Natural killer cell treated with Interleukin-12 subunit alpha and Interleukin-12 subunit beta and Interleukin-15 and Interleukin-18, amount 100 ng/mL, for 72 hours (primary cell): Measurements from ENCODE around the gene INAVA. TPM values are rescaled to one million over a fixed set of nuclear protein-coding genes. Genes with fewer than 3 reads are reported as not detected.

ENCODE experiments used
- ATAC-seq, 2 donors: fragments of 150-1000 bp; cut with Tn5 transposase in 1 of 2; sonication (Bioruptor Pico), chemical (Tn5 transposase) in 1 of 2; 2 replicates each; pipeline ENCODE4 v1.10.0; 2021
- DNase-seq: peaks from one replicate; pipeline ENCODE4 v3.0.0; 2022; ENCODE audit warnings: low spot score
- H3K27ac Mint-ChIP-seq, 2 donors: 1 replicate in 1 of 2; 2 replicates in 1 of 2; pipeline ENCODE4 v1.8.0; 2022; ENCODE audit warnings: mixed read lengths in 2 of 2, mild to moderate bottlenecking in 1 of 2, moderate library complexity in 1 of 2
- H3K27me3 Mint-ChIP-seq, 2 donors: 1 replicate in 1 of 2; 2 replicates in 1 of 2; pipeline ENCODE4 v1.8.0; 2022; ENCODE audit warnings: mixed read lengths in 2 of 2
- H3K36me3 Mint-ChIP-seq: one replicate; pipeline ENCODE4 v1.8.0; 2022; ENCODE audit warnings: mixed read lengths
- H3K4me1 Mint-ChIP-seq, 2 donors: 1 replicate in 1 of 2; 2 replicates in 1 of 2; pipeline ENCODE4 v1.8.0; 2022; ENCODE audit warnings: low read depth in 2 of 2, mixed read lengths in 2 of 2, mild to moderate bottlenecking in 1 of 2
- H3K4me3 Mint-ChIP-seq: one replicate; pipeline ENCODE4 v1.8.0; 2022; ENCODE audit warnings: mixed read lengths
- H3K9me3 Mint-ChIP-seq: 2 replicates; pipeline ENCODE4 v1.8.0; 2022; ENCODE audit warnings: mixed read lengths
- total RNA-seq, 2 donors: library from RNA; stranded (reverse); gene quantifications; one replicate each; pipeline ENCODE4 v1.2.3, GENCODE V29; 2022

INAVA gene
- under 1 TPM; 0.25 to 0.86 TPM for total RNA-seq

DNA sequence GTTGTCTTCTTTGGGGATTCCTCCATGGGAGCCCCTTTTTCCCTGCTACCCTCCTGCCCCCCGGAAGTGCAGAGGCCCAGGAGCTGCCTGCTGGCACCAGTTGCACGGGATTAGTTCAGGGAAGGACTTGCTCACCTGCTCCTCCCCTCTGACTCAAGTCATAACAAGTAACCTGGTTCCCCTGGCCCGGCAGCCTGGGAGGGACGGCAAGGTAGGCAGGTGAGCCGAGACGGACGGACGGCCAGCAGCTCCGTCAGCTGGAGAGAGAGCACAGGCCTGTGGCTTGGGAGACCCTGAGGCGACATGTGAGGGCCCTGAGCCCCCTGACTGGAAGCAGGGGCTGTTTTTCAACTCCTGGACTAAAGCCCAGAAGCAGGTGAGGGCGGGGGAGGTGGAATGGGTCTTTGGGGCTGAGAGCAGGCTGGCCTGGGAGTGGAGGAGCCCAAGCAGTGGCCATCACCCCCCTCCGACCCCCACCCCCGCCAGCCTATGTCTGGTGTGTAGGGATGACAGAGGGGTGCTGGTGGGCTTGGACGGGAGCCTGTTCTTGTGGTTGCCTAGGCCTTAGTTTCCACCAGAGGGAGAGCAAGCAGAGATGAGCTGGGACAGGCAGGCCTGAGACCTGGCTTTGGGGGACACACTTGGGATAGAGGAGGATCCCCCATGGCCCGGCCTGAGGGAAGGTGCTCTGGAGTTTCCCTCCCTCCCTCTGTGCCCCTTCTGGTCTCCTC is at the start of gene INAVA:
INAVA (plus strand) TSS at position 189 of the 731 bp plus-strand sequence. CDS start 3,501 bp downstream, outside the sequence.
- ATAC-seq = no peak

DNA sequence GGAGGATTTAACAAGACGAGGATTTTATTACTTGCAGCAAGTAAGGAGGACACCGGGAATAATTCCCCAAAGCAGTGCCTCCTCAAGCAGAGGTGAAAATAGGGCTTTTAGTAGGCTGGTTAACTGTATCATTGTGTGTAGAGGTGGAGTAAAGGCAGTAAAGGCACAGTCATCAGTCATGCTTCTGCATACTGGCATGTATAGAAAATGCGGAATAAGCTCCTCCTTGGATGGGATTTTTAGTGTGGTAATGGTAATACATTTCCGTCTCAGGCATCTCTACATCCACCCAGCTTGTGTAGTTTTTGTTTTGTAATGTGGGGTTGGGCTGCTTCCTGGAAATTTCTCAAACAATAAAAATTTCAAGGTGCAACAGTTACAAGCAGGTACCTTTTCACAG is 49.3 kb upstream of the INAVA start:
- Mint-ChIP-seq H3K27me3 (peaks cover 0 to 8% of the 10 kb centered on the region in 2 donors), H3K4me3 (no peak overlapping the region), H3K4me1 (peaks cover 15 to 18% of the 10 kb centered on the region in 2 donors), H3K36me3 (no peaks in the 10 kb centered on the region), H3K27ac (no peak overlapping the region), H3K9me3 (no peaks in the 10 kb centered on the region)
- no peak for DNase-seq
- ATAC-seq = no peak

More for the DNA sequence above, at the start of gene INAVA:
- no peak within 1 kb of the TSS for H3K27ac Mint-ChIP-seq
- H3K9me3 Mint-ChIP-seq = no peaks in the 10 kb centered on the region
- peaks cover 13 to 23% of the 10 kb centered on the region in 2 donors for H3K4me1 Mint-ChIP-seq
- H3K27me3 Mint-ChIP-seq = peaks cover 0 to 17% of the 10 kb centered on the region in 2 donors
- no peaks in the 10 kb centered on the region for H3K36me3 Mint-ChIP-seq
- no peak within 1 kb of the TSS for H3K4me3 Mint-ChIP-seq
- no peak for DNase-seq

- H3K4me3 Mint-ChIP-seq = no peak overlapping the region
- no peak for ATAC-seq
- peaks cover 0 to 8% of the 10 kb centered on the region in 2 donors for H3K27me3 Mint-ChIP-seq
- DNase-seq = no peak
- H3K27ac Mint-ChIP-seq = no peak overlapping the region
- no peaks in the 10 kb centered on the region for H3K9me3 Mint-ChIP-seq
- peaks cover 20 to 23% of the 10 kb centered on the region in 2 donors for H3K4me1 Mint-ChIP-seq
- no peaks in the 10 kb centered on the region for H3K36me3 Mint-ChIP-seq
Observed at GRCh38 chr1:200846398-200846797, 48.3 kb upstream of the INAVA start.

DNA sequence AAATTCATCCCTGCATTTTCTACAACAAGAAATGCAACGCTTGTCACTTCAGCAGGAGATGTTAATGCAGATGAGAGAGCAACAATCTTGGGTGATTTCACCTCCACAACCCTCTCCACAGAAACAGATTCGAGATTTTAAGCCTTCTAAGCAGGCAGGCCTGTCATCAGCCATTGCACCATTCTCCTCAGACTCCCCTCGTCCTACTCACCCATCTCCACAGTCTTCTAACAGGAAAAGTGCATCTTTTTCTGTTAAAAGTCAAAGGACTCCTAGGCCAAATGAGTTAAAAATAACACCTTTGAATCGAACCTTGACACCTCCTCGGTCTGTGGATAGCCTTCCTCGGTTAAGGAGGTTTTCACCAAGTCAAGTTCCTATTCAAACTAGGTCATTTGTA is 45.3 kb upstream of the INAVA start:
- peak; percentile 54 to 67 for ATAC-seq
- peak overlapping the region in 1 of 2 donors; percentile 1 for H3K27ac Mint-ChIP-seq
- H3K36me3 Mint-ChIP-seq = no peaks in the 10 kb centered on the region

GRCh38 chr1:200850554-200850953 is 44.1 kb upstream of the INAVA start:
- Mint-ChIP-seq H3K36me3 (no peaks in the 10 kb centered on the region), H3K27me3 (peaks cover 3 to 13% of the 10 kb centered on the region in 2 donors), H3K9me3 (no peaks in the 10 kb centered on the region), H3K27ac (no peak overlapping the region), H3K4me3 (no peak overlapping the region), H3K4me1 (peaks cover 20 to 27% of the 10 kb centered on the region in 2 donors)
- DNase-seq (no peak), ATAC-seq (no peak)

More for the DNA sequence above, 45.3 kb upstream of the INAVA start:
- no peaks in the 10 kb centered on the region for H3K9me3 Mint-ChIP-seq
- H3K4me1 Mint-ChIP-seq = peaks cover 20 to 27% of the 10 kb centered on the region in 2 donors
- H3K27me3 Mint-ChIP-seq = peaks cover 3 to 13% of the 10 kb centered on the region in 2 donors
- no peak for DNase-seq
- H3K4me3 Mint-ChIP-seq = peak overlapping the region; percentile 3

DNA sequence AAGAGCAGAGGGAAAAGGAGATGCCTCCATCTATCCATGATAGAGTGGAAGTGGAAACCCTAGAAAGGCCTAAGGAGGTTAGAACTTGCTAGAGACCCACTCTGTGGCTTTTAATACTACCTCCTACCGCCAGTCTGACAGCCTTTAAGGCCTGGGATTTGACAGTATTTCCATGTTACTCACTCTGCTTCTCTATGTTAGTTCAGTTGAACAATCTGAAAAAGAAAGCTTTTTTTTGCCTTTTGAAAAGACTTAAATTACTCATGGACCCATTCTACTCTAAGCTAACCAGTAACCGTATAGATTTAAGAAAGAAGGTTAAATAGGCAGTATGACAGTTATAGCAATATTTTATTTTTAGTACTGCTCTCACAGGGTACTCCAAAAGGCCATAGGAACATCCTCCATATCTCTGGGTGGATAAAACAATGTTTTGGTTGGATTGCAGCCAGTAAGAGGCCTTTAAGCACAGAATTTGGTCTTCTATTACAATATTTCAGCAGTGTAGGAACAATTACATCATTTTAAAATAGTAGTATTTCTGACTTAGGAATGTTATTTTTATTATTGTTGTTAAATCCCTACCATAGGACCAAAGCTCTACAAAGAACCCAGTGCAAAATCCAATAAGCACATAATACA is 37.9 kb upstream of the INAVA start:
- Mint-ChIP-seq H3K4me3 (no peak overlapping the region), H3K36me3 (no peaks in the 10 kb centered on the region), H3K27ac (no peak overlapping the region), H3K9me3 (no peaks in the 10 kb centered on the region), H3K4me1 (peaks cover 15 to 31% of the 10 kb centered on the region in 2 donors), H3K27me3 (peaks cover 6% of the 10 kb centered on the region in 2 donors)
- DNase-seq (no peak), ATAC-seq (no peak)

DNA sequence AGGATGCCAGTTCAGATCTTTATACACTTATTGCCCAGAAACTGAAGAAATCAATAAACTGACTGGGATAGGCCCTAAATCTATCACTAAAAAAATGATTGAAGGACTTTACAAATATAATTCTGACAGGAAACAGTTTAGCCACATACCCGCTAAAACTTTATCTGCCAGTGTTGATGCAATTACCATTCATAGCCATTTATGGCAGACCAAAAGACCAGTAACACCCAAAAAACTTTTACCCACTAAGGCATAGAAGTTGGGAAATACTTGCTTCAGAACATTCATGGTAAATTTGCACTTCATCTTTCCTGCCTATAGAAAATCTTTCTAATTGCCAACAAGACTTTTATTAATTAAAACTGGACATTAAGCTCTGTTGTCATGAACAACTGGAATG is 36.9 kb upstream of the INAVA start:
- Mint-ChIP-seq H3K27me3 (peaks cover 0 to 6% of the 10 kb centered on the region in 2 donors), H3K4me3 (peak overlapping the region; percentile 40), H3K27ac (peak overlapping the region; percentile 10 to 35), H3K36me3 (no peaks in the 10 kb centered on the region), H3K9me3 (no peaks in the 10 kb centered on the region), H3K4me1 (peaks cover 24 to 36% of the 10 kb centered on the region in 2 donors)
- DNase-seq (no peak), ATAC-seq (peak in 1 of 2 donors; percentile 63)

GRCh38 chr1:200861937-200862647 is 32.6 kb upstream of the INAVA start:
- peak; percentile 51 to 56 for ATAC-seq
- Mint-ChIP-seq H3K4me1 (peaks cover 37 to 39% of the 10 kb centered on the region in 2 donors), H3K9me3 (no peaks in the 10 kb centered on the region), H3K27me3 (peaks cover 0 to 3% of the 10 kb centered on the region in 2 donors), H3K4me3 (peak overlapping the region; percentile 11), H3K36me3 (no peaks in the 10 kb centered on the region), H3K27ac (peak overlapping the region in 1 of 2 donors; percentile 58)
- no peak for DNase-seq

GRCh38 chr1:200862713-200863415 is 31.8 kb upstream of the INAVA start:
- Mint-ChIP-seq H3K27ac (peak overlapping the region; percentile 44 to 58), H3K27me3 (peaks cover 0 to 5% of the 10 kb centered on the region in 2 donors), H3K36me3 (no peaks in the 10 kb centered on the region), H3K4me1 (peaks cover 36 to 40% of the 10 kb centered on the region in 2 donors), H3K4me3 (peak overlapping the region; percentile 11), H3K9me3 (no peaks in the 10 kb centered on the region)
- DNase-seq (no peak), ATAC-seq (peak in 1 of 2 donors; percentile 22)

DNA sequence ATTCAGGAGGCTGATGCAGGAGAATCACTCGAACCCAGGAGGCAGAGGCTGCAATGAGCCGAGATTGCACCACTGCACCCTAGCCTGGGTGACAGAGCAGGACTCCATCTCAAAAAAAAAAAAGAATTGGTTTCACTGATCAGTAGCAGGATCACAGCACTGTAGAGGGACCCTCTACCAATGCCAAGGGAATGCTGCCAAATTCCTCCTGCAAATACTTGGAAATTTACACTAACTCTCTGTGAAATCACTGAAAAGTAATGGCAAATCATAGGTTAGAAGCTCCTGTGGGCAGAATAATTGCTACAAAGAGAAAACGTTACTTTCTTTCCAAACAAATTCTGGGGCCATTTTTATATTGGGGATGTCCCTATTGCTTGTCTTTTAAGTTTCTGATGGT is 28.6 kb upstream of the INAVA start:
- H3K27ac Mint-ChIP-seq = no peak overlapping the region
- peaks cover 41 to 46% of the 10 kb centered on the region in 2 donors for H3K4me1 Mint-ChIP-seq
- no peaks in the 10 kb centered on the region for H3K36me3 Mint-ChIP-seq
- H3K4me3 Mint-ChIP-seq = no peak overlapping the region
- no peaks in the 10 kb centered on the region for H3K9me3 Mint-ChIP-seq
- no peak for ATAC-seq
- DNase-seq = no peak
- H3K27me3 Mint-ChIP-seq = peaks cover 0 to 5% of the 10 kb centered on the region in 2 donors

DNA sequence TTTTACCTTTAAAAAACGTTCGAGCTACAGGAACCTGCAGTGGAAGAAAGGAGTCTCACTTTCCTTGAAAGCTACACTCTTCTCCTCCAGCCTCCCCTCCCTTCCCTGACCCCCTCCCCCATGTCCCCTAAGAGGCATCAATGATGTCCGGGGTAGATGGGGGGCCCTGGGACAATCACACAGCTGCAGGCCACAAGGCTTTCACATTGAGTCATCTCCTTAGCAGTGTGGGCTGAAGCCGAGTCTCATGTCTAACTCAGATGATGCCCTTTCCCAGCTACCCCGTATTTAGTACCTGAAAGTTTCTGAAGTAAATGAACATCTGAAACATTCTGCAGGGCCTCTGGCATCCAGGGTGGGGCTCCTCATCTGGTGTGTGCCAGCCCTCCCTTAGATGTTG is 28.2 kb upstream of the INAVA start:
- Mint-ChIP-seq H3K36me3 (no peaks in the 10 kb centered on the region), H3K27ac (no peak overlapping the region), H3K4me1 (peaks cover 45 to 50% of the 10 kb centered on the region in 2 donors), H3K4me3 (peak overlapping the region; percentile 48), H3K27me3 (peaks cover 4 to 9% of the 10 kb centered on the region in 2 donors), H3K9me3 (no peaks in the 10 kb centered on the region)
- ATAC-seq (peak; percentile 71 to 83), DNase-seq (no peak)

DNA sequence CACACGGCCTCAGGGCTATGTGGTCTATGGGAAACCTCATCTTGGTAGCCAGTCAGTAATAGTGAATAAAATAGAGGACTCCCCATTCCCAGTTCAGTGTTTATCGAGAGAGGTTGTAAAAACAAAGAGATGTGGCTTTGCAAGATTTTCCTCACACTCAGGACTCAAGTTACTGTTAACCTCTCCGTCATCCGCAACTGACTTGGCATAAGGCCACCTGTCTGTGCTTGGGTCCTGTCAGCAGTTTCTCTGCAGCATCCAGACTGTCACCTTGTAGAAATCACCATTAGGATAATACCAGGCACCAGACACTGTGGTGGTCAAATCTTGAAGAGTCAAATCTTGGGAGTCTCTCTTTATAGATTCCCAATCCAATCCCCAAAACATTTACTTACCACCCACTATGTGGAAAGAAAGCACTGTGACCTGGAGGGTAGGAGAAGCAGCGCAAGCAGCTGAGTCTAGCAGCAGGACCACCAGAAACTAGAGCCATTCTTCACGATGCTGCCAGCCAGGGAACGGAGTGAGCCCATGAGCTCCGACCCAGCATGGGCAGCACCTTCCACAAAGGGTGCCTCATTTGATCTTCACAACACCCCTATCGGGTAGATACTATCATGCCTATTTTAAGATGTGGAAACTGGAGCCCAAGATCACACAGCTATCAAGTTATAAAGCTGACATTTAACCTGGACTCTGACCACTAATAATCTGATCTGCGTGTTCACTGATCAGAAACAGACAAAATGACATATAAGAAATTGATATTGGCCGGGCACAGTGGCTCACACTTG is 27.5 kb upstream of the INAVA start:
- no peak overlapping the region for H3K27ac Mint-ChIP-seq
- DNase-seq (no peak), ATAC-seq (no peak)
- peak overlapping the region; percentile 48 for H3K4me3 Mint-ChIP-seq
- no peaks in the 10 kb centered on the region for H3K36me3 Mint-ChIP-seq
- peaks cover 9 to 11% of the 10 kb centered on the region in 2 donors for H3K27me3 Mint-ChIP-seq
- no peaks in the 10 kb centered on the region for H3K9me3 Mint-ChIP-seq
- peaks cover 48 to 51% of the 10 kb centered on the region in 2 donors for H3K4me1 Mint-ChIP-seq
